NCI-H2029 (cell line): ENCODE data around the gene TSPYL2.

Experiments used
- DNase-seq: peaks from one replicate; lab custom pipeline; 2025; lab: John Stamatoyannopoulos, UW

TSPYL2 gene

DNA sequence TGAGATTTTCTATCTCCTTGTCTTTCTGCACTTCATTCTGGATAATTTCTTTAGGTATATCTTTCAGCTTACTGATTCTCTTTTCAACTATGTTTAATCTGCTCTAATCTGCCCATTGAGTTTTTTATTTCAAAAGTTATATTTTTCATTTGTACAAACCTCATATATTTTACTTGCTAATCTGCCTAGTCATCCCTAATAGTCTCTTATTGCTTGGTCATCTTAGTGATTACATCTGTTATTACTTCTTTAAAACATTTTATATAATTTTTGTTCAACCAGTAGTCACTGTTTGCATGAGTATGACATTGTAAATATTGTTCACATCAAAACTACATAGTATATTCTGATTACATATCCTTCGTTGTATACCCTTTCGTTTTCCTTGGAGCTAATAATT lies 44.2 kb downstream of the TSPYL2 start:
- no peak for DNase-seq

DNA sequence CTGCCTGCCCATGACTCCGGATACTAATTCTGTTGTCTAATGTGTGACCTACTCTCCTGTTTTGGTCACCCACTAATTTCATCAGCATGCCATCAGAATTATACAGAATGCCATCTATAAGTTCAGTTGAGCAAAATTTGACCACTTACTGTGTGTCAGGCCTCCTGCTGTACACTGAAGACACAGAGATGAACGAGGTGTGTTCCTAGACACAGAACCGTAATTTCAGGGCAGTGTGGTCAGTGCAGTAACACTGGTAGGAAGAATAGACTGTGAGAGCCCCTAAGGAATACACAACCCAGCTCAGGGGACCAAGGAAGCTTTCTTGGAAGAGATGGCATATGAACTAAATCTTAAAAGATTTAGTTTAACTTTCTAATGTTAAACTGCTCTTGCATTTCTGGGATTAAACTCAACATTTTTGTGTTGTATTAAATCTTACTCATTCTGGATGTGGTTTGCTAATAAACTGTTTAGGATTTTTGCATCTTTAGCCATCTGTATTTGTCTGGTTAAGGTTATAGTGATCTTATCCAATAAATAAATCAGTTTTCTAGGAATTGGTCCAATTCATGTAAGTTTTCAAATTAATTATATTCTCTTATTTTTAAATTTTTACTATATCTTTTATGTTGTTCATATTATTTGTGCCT lies 46.1 kb downstream of the TSPYL2 start:
- no peak for DNase-seq

DNA sequence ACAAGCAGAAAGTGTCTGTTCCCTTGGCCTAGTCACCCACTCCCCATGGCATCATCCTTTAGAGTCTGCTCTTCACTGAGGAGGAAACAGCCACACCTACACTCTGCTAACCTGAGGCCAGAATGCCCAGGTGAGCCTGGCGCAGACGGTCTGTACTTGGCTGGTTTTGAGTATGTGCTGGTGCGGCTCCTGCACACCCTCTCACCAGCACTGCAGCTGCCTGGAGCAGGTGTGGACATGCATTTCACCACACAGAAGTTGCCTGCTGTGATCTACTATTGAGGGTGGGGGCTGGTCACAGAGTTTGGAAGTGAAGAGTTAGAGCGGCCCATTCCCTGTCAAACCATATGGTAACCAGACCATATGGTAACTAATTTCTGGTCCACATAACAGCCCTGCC lies 51.2 kb downstream of the TSPYL2 start:
- no peak for DNase-seq

DNA sequence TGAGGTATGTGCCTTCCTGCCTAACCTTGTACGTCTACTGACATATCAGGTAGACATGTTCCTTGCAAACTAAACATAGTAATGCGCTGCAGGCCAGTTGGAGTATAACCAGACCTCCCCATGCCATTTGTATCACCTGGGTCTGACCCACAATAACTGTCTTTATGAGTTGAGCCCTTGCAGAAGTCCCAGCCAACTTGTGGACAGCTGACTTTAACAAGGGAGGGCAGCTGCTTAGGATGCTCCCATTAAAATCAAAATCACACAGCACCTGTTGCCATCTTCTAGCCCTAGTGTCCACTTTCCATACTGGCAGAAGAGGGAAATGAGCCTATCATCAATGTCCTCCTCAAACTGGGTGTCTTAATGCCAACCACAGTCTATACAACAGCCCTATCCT lies 53.4 kb downstream of the TSPYL2 start:
- DNase-seq, result no peak
